ENCODE results near the gene DMC1. TPM values are rescaled to one million over a fixed set of nuclear protein-coding genes. Genes with fewer than 3 reads are reported as not detected.
A peak's percentile ranks its signal among the peaks of the same experiment; 100 is the strongest.

DMC1 gene
- total and polyA plus RNA-seq, 9 of the 15 experiments (the other 6 are each of a cell fraction or from before 2014, with no cell fraction given), result 5.5 to 55.5 (median 9.8) TPM

DNA sequence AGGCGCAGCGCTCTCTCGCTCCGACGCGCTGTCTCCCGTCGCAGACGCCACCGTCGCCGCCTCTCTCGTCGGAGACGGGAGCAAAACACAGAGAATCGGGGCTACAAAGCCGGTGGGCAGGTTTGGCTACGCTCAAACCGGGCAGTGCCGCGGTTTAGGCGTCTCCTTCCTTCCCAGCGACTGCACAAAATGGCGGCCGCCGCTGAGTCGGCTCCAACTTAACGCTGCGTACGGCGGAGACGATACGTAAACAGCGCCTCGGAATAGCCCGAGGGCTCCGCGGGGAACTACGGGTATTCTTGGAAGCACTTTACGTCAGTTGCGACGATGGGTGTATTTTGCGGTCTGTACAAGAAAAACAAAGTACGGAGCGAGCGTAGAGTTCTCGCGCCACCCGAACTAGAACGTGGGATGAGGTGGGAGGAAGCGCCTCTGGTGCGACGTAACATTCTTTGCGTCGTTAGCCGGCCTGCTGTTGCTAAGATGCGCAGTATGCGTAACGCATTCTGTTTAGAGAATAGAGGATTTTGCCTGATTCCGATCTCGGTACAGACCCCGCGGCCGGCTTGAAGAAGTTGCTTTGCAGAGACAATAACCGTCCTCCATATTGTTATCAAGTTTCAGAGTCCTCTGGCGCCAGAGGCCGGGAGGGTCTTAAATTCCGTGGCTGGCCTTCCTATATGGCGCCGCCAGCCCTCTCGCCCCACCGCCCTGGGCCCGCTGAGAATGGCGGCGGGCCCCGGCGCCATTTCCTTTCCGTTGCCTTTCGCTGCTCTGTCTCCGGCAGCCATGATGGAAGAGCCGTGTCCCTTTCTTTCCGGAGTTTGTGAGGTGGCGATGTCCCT, 63.6 kb downstream of the DMC1 start, which contains the start of gene DDX17 (continued):
- TF ChIP-seq, protein P1, sequence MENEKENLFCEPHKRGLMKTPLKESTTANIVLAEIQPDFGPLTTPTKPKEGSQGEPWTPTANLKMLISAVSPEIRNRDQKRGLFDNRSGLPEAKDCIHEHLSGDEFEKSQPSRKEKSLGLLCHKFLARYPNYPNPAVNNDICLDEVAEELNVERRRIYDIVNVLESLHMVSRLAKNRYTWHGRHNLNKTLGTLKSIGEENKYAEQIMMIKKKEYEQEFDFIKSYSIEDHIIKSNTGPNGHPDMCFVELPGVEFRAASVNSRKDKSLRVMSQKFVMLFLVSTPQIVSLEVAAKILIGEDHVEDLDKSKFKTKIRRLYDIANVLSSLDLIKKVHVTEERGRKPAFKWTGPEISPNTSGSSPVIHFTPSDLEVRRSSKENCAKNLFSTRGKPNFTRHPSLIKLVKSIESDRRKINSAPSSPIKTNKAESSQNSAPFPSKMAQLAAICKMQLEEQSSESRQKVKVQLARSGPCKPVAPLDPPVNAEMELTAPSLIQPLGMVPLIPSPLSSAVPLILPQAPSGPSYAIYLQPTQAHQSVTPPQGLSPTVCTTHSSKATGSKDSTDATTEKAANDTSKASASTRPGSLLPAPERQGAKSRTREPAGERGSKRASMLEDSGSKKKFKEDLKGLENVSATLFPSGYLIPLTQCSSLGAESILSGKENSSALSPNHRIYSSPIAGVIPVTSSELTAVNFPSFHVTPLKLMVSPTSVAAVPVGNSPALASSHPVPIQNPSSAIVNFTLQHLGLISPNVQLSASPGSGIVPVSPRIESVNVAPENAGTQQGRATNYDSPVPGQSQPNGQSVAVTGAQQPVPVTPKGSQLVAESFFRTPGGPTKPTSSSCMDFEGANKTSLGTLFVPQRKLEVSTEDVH (IDR thresholded peaks at IDR 0.05; ENCODE audit: low read depth, partially characterized antibody), result no peak
- TF ChIP-seq RFX1 (IDR thresholded peaks at IDR 0.05) (peak; percentile 59), GATA2 (CRISPR knock-in tag; IDR thresholded peaks at IDR 0.05) (peak; percentile 44; the same call in 1 of the 2 replicates), ZKSCAN8 (CRISPR knock-in tag; IDR thresholded peaks at IDR 0.05) (no peak; the same call in 1 of the 2 replicates), TAF9B (IDR thresholded peaks at IDR 0.05; ENCODE audit: partially characterized antibody) (peak; percentile 51), SMAD1 (IDR thresholded peaks at IDR 0.05; ENCODE audit: low read depth, low read length, partially characterized antibody) (peak; percentile 73), CTBP1 (IDR thresholded peaks at IDR 0.05; ENCODE audit: borderline replicate concordance) (peak; percentile 12; the same call in 1 of the 2 replicates), MYC (IDR thresholded peaks at IDR 0.05; ENCODE audit: low read depth, low read length) (no peak; the same call in 1 of the 2 replicates), MYC (CRISPR knock-in tag; IDR thresholded peaks at IDR 0.05; ENCODE audit: borderline replicate concordance, low read depth) (peak; percentile 26; the same call in 1 of the 2 replicates), MAZ (CRISPR knock-in tag; conservative IDR thresholded peaks at IDR 0.05 in 1 of 2, IDR thresholded peaks at IDR 0.05 in 1 of 2) (peak in 1 of 2 experiments; percentile 44; a peak in 1 of 4 replicates), SPI1 (IDR thresholded peaks at IDR 0.05; ENCODE audit: borderline replicate concordance, low read depth, low read length) (peak; percentile 70), ZNF311 (CRISPR knock-in tag; IDR thresholded peaks at IDR 0.05) (peak; percentile 68; the same call in 1 of the 2 replicates)
- TF ChIP-seq, protein P2, sequence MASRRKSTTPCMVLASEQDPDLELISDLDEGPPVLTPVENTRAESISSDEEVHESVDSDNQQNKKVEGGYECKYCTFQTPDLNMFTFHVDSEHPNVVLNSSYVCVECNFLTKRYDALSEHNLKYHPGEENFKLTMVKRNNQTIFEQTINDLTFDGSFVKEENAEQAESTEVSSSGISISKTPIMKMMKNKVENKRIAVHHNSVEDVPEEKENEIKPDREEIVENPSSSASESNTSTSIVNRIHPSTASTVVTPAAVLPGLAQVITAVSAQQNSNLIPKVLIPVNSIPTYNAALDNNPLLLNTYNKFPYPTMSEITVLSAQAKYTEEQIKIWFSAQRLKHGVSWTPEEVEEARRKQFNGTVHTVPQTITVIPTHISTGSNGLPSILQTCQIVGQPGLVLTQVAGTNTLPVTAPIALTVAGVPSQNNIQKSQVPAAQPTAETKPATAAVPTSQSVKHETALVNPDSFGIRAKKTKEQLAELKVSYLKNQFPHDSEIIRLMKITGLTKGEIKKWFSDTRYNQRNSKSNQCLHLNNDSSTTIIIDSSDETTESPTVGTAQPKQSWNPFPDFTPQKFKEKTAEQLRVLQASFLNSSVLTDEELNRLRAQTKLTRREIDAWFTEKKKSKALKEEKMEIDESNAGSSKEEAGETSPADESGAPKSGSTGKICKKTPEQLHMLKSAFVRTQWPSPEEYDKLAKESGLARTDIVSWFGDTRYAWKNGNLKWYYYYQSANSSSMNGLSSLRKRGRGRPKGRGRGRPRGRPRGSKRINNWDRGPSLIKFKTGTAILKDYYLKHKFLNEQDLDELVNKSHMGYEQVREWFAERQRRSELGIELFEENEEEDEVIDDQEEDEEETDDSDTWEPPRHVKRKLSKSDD (conservative IDR thresholded peaks at IDR 0.05; ENCODE audit: low read length), result 0 out of 2 replicates have a peak, but pooled peaks have one; percentile 38
- TF ChIP-seq, protein P3, sequence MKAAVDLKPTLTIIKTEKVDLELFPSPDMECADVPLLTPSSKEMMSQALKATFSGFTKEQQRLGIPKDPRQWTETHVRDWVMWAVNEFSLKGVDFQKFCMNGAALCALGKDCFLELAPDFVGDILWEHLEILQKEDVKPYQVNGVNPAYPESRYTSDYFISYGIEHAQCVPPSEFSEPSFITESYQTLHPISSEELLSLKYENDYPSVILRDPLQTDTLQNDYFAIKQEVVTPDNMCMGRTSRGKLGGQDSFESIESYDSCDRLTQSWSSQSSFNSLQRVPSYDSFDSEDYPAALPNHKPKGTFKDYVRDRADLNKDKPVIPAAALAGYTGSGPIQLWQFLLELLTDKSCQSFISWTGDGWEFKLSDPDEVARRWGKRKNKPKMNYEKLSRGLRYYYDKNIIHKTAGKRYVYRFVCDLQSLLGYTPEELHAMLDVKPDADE (conservative IDR thresholded peaks at IDR 0.05; ENCODE audit: control insufficient read depth, low read depth, low read length), result 0 out of 2 replicates have a peak, but pooled peaks have one; percentile 33
- TF ChIP-seq, protein P4, sequence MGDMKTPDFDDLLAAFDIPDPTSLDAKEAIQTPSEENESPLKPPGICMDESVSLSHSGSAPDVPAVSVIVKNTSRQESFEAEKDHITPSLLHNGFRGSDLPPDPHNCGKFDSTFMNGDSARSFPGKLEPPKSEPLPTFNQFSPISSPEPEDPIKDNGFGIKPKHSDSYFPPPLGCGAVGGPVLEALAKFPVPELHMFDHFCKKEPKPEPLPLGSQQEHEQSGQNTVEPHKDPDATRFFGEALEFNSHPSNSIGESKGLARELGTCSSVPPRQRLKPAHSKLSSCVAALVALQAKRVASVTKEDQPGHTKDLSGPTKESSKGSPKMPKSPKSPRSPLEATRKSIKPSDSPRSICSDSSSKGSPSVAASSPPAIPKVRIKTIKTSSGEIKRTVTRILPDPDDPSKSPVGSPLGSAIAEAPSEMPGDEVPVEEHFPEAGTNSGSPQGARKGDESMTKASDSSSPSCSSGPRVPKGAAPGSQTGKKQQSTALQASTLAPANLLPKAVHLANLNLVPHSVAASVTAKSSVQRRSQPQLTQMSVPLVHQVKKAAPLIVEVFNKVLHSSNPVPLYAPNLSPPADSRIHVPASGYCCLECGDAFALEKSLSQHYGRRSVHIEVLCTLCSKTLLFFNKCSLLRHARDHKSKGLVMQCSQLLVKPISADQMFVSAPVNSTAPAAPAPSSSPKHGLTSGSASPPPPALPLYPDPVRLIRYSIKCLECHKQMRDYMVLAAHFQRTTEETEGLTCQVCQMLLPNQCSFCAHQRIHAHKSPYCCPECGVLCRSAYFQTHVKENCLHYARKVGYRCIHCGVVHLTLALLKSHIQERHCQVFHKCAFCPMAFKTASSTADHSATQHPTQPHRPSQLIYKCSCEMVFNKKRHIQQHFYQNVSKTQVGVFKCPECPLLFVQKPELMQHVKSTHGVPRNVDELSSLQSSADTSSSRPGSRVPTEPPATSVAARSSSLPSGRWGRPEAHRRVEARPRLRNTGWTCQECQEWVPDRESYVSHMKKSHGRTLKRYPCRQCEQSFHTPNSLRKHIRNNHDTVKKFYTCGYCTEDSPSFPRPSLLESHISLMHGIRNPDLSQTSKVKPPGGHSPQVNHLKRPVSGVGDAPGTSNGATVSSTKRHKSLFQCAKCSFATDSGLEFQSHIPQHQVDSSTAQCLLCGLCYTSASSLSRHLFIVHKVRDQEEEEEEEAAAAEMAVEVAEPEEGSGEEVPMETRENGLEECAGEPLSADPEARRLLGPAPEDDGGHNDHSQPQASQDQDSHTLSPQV (IDR thresholded peaks at IDR 0.05), result peak; percentile 93

Data from K562 (cell line).